ENCODE data around the gene SCG2. TPM values are rescaled to one million over a fixed set of nuclear protein-coding genes. Genes with fewer than 3 reads are reported as not detected.
A peak's percentile ranks its signal among the peaks of the same experiment; 100 is the strongest.

SCG2 gene
- total RNA-seq, 4 donors from 2014 or later, result 3.2 to 5.1 (median 4.8) TPM; not detected in 1

DNA sequence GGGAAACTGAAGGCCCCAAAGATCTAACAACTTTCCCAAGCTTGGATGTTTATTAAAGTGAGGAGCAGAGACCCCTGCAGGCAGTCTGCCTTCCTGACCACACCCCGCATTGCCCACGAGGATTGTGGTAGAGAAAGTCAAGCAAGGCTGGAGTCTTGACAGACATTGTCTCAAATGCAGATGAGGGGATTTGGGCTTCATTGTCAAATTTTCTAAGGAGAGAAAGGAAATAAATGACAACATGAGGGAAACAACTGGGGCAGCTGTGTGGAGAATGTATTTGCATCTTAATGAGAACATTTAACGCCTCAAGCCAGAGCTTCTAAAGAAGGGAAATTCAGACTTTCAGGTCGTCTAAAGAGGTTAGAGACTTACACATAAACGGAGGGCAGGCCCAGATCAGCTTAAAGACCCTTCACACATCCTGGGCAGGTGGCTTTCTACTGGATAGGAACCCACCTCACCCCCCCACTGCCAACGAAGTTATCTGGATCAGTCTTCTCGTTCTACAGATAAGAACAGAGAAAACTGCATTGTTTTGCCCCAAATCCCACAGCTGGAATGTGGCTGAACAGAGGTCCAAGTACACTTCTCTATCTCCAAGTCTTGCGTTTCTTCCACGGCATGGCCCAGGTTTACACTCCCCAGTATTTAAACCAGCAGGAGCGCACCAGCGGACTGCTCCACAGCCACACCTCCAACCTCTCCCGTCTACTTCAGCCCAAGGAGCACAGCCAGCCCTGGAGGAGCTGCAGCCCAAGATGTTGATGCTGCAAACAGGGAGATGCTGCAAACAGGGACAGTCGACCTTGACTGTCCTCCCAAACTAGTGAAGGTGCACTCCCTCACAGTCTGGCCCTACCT lies 16.2 kb upstream of the SCG2 start:
- no peak overlapping the region for H3K27ac ChIP-seq
- H3K36me3 ChIP-seq, result no peaks in the 10 kb centered on the region
- H3K4me3 ChIP-seq, result no peak overlapping the region
- TF ChIP-seq, protein P1, sequence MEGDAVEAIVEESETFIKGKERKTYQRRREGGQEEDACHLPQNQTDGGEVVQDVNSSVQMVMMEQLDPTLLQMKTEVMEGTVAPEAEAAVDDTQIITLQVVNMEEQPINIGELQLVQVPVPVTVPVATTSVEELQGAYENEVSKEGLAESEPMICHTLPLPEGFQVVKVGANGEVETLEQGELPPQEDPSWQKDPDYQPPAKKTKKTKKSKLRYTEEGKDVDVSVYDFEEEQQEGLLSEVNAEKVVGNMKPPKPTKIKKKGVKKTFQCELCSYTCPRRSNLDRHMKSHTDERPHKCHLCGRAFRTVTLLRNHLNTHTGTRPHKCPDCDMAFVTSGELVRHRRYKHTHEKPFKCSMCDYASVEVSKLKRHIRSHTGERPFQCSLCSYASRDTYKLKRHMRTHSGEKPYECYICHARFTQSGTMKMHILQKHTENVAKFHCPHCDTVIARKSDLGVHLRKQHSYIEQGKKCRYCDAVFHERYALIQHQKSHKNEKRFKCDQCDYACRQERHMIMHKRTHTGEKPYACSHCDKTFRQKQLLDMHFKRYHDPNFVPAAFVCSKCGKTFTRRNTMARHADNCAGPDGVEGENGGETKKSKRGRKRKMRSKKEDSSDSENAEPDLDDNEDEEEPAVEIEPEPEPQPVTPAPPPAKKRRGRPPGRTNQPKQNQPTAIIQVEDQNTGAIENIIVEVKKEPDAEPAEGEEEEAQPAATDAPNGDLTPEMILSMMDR (IDR thresholded peaks at IDR 0.05), result no peak
- TF ChIP-seq POLR2A (IDR thresholded peaks at IDR 0.05), result no peak
- no peaks in the 10 kb centered on the region for H3K27me3 ChIP-seq
- H3K9me3 ChIP-seq, result no peaks in the 10 kb centered on the region
- no peak for DNase-seq
- H3K4me1 ChIP-seq, result no peaks in the 10 kb centered on the region

DNA sequence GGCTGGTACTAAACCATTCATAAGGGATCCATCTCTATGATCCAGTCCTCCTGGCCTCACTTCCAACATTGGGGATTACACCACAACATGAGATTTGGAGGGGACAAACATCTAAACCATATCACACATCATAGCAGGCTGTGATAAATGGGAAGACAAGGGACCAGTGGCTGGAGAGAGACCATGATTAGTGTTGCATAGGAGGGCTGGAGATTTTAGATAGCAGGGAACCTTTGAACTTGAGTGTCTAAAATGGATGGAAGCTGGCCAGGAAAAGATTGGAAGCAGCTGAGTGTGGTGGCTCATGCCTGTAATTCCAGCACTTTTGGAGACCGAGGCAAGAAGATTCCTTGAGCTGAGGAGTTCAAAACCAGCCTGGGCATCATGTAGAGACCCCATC lies 12.4 kb upstream of the SCG2 start:
- H3K4me3 ChIP-seq, result no peak overlapping the region
- H3K4me1 ChIP-seq, result peaks cover 0 to 3% (median 0%) of the 10 kb centered on the region in 4 donors
- TF ChIP-seq, protein P1 (IDR thresholded peaks at IDR 0.05), result no peak
- TF ChIP-seq POLR2A (IDR thresholded peaks at IDR 0.05), result no peak
- no peak for DNase-seq
- H3K27ac ChIP-seq, result no peak overlapping the region
- no peaks in the 10 kb centered on the region for H3K9me3 ChIP-seq
- no peaks in the 10 kb centered on the region for H3K36me3 ChIP-seq
- no peaks in the 10 kb centered on the region for H3K27me3 ChIP-seq

DNA sequence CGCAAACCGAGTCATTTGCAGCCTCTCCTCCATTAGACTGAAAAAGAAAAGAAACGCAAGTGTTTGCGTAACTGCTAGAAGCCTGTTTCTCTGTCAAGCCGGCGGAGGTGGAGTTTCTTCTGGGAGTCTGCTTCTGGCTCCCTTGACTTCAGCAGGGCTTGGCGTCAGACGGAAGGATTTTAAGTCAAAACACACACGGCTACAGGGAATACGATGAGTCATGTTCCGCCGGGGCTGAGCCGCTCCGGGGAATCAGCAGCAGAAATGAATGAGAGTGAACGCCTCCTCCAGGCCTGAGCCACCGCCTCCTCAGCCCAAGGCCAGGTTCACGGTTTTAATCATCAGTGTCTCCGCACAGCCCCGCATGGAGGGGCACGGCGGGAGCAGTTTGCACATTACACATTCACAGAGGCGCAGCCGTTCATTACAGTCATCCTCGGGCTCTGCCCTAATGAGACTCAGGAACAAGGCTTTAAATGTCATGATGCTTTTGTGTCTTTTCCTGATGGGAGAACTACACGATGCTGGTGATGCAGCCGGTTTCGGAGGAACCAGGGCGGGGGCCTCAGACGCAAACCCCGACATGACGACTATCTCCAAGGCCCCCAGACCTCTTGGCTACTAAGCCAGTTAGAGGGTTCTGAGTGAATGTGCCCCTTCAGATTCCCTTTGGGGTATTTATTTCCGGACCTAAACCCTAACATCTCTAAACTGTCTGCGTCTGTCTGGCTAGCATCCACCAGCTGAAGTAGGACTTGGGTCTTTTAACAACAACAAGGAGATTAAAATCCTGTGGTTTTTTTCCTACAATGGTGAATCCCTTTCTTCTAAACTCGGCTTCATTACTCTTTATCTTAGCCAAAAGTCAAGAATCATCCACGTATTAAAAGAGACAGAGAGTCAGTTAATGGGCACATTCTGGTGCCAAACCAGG lies 11.1 kb upstream of the SCG2 start:
- peak overlapping the region in 1 of 4 donors; percentile 20 for H3K4me3 ChIP-seq
- peak; percentile 18 to 68 (median 48) for DNase-seq

DNA sequence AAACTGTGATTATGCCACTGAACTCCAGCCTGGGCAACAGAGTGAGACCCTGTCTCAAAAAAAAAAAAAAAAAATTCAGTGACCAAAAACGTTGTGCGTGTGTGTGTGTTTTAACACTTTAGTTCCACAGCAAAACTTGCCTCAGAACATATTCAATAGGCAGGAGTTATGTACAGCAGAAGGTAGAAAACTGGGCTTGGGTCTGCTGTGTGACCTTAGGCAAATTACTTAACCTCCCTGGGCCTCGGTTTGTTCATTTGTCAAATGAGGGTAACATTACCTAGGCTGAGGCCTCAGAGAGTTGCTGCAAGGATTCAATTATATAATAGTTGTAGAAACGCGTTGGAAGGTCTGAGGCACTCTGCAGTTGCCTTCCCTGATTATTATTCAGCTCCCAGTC lies 10.3 kb upstream of the SCG2 start:
- TF ChIP-seq, protein P1 (IDR thresholded peaks at IDR 0.05), result no peak
- no peak for TF ChIP-seq POLR2A (IDR thresholded peaks at IDR 0.05)
- peak overlapping the region in 1 of 4 donors; percentile 20 for H3K4me3 ChIP-seq
- H3K9me3 ChIP-seq, result no peaks in the 10 kb centered on the region
- no peaks in the 10 kb centered on the region for H3K36me3 ChIP-seq
- H3K27me3 ChIP-seq, result no peaks in the 10 kb centered on the region
- H3K4me1 ChIP-seq, result peaks cover 0 to 3% (median 0%) of the 10 kb centered on the region in 4 donors
- no peak for DNase-seq
- peak overlapping the region in 1 of 4 donors; percentile 35 for H3K27ac ChIP-seq

More for the DNA sequence above, 11.1 kb upstream of the SCG2 start:
- no peaks in the 10 kb centered on the region for H3K36me3 ChIP-seq
- H3K27me3 ChIP-seq, result no peaks in the 10 kb centered on the region
- H3K4me1 ChIP-seq, result peaks cover 0 to 3% (median 0%) of the 10 kb centered on the region in 4 donors
- TF ChIP-seq, protein P1 (IDR thresholded peaks at IDR 0.05), result no peak
- no peak for TF ChIP-seq POLR2A (IDR thresholded peaks at IDR 0.05)
- peak overlapping the region in 1 of 4 donors; percentile 35 for H3K27ac ChIP-seq
- H3K9me3 ChIP-seq, result no peaks in the 10 kb centered on the region

DNA sequence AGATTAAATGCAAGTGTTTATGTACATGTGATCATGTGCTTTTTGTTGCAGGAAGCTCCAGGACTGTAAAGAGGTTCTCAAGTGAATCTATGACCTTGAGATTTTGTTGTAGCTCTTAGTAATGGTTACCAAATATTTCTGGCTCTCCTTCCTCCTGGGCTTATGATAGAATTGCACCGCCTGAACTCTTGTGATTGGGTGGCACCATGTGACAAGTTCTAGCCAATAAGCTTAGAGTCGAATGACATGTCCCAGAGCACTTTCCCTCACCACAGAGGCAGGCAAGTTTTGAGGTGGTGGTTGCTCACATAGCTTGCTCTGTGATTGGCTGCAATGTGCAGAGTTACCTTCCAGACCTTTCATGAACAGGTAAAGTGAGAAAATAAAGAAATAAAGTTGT lies 8.9 kb upstream of the SCG2 start:
- no peak overlapping the region for H3K27ac ChIP-seq
- H3K4me3 ChIP-seq, result no peak overlapping the region
- no peaks in the 10 kb centered on the region for H3K9me3 ChIP-seq
- no peak for DNase-seq
- H3K27me3 ChIP-seq, result no peaks in the 10 kb centered on the region
- TF ChIP-seq, protein P1 (IDR thresholded peaks at IDR 0.05), result no peak
- TF ChIP-seq POLR2A (IDR thresholded peaks at IDR 0.05), result no peak
- no peaks in the 10 kb centered on the region for H3K36me3 ChIP-seq
- peaks cover 0 to 3% (median 0%) of the 10 kb centered on the region in 4 donors for H3K4me1 ChIP-seq

Measured in Peyer's patch (tissue), 4 donors.